ENCODE results near the gene ZC2HC1C. TPM values are rescaled to one million over a fixed set of nuclear protein-coding genes. Genes with fewer than 3 reads are reported as not detected.

ZC2HC1C gene
- total RNA-seq, 2 experiments from 2014 or later = 0.41 to 0.45 TPM

GRCh38 chr14:75069811-75070145 lies 337 bp downstream of the ZC2HC1C start:
- Mint-ChIP-seq H3K4me3 (no peak overlapping the region), H3K27me3 (no peaks in the 10 kb centered on the region), H3K9me3 (no peaks in the 10 kb centered on the region), H3K27ac (no peak overlapping the region), H3K4me1 (ENCODE audit: low read depth) (peaks cover 3% of the 10 kb centered on the region), H3K36me3 (ENCODE audit: low read depth) (no peaks in the 10 kb centered on the region)
- POLR2A ChIA-PET = interaction anchor here (0.6 to 1.5 kb wide), 3 partner anchors 20 to 141 kb away, joined by 3 to 6 read pairs (median 4); no protein-coding TSS in a partner anchor
- TF ChIP-seq, protein P1, sequence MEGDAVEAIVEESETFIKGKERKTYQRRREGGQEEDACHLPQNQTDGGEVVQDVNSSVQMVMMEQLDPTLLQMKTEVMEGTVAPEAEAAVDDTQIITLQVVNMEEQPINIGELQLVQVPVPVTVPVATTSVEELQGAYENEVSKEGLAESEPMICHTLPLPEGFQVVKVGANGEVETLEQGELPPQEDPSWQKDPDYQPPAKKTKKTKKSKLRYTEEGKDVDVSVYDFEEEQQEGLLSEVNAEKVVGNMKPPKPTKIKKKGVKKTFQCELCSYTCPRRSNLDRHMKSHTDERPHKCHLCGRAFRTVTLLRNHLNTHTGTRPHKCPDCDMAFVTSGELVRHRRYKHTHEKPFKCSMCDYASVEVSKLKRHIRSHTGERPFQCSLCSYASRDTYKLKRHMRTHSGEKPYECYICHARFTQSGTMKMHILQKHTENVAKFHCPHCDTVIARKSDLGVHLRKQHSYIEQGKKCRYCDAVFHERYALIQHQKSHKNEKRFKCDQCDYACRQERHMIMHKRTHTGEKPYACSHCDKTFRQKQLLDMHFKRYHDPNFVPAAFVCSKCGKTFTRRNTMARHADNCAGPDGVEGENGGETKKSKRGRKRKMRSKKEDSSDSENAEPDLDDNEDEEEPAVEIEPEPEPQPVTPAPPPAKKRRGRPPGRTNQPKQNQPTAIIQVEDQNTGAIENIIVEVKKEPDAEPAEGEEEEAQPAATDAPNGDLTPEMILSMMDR (IDR thresholded peaks at IDR 0.05) = no peak
- ATAC-seq (no peak), DNase-seq (no peak)
- CTCF ChIA-PET = interaction anchor here (1.0 to 1.3 kb wide), 3 partner anchors 124 to 163 kb away, joined by 3 to 6 read pairs (median 3); no protein-coding TSS in a partner anchor
- intact Hi-C loops (cut with micrococcal nuclease) = no loop called here

DNA sequence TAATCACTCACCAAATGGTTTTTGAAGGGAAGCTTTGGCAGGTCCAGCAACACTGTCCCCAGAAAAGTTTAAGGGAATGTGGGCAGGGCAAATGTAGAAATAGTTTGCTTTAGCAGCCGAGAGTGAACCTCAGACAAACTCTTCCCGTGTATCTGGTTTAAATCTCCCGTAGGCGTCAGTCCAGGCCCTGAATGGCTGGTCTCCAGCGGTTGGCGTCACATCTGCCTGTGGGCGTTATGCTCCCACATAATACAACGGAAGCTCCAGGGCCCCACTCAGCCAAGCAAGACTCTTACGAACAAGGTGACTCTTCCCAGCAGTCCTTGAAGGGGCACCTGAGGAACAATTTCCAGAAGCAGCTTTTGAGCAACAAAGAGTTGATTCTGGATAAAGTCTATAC lies 942 bp downstream of the ZC2HC1C start:
- ATAC-seq (no peak), DNase-seq (no peak)
- H3K27me3 Mint-ChIP-seq = no peaks in the 10 kb centered on the region
- H3K4me1 Mint-ChIP-seq (ENCODE audit: low read depth) = peaks cover 2% of the 10 kb centered on the region
- ChIA-PET POLR2A (interaction anchor here (0.5 kb wide), 1 partner anchor 14 kb away, joined by 3 read pairs; no protein-coding TSS in a partner anchor), CTCF (interaction anchor here (1.3 kb wide), 1 partner anchor 164 kb away, joined by 6 read pairs; no protein-coding TSS in a partner anchor)
- H3K4me3 Mint-ChIP-seq = no peak overlapping the region
- TF ChIP-seq, protein P1 (IDR thresholded peaks at IDR 0.05) = no peak
- no peaks in the 10 kb centered on the region for H3K36me3 Mint-ChIP-seq (ENCODE audit: low read depth)
- H3K9me3 Mint-ChIP-seq = no peaks in the 10 kb centered on the region
- intact Hi-C loops (cut with micrococcal nuclease) = no loop called here
- H3K27ac Mint-ChIP-seq = no peak overlapping the region

DNA sequence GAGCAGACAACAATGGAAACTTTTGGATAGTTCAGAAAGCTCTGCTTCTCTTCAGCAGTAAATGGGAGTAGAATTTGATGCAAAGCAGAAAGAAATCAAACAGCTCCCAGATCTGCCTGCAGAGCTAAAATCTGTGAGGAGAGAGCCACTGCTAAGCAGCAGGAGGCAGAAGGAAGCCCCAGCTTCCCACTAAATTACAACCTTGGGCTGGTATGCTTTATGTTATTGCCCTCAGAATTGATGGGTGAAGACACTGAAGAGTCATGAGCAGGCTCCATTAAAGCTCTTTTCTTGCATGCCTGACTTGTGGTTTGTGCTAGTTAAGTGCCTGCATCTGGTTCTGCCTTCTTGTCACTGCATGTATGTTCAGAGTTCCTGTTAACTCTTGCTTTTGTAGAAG lies 8.4 kb downstream of the ZC2HC1C start:
- H3K4me1 Mint-ChIP-seq (ENCODE audit: low read depth) = no peaks in the 10 kb centered on the region
- no peak for ATAC-seq
- no peaks in the 10 kb centered on the region for H3K27me3 Mint-ChIP-seq
- no peak for DNase-seq
- H3K36me3 Mint-ChIP-seq (ENCODE audit: low read depth) = peaks cover 13% of the 10 kb centered on the region
- POLR2A ChIA-PET = no interaction called here
- TF ChIP-seq, protein P1 (IDR thresholded peaks at IDR 0.05) = no peak
- CTCF ChIA-PET = interaction anchor here (1.2 to 3.3 kb wide), 2 partner anchors 10 to 132 kb away, joined by 3 to 11 read pairs; no protein-coding TSS in a partner anchor
- no peaks in the 10 kb centered on the region for H3K9me3 Mint-ChIP-seq
- H3K4me3 Mint-ChIP-seq = no peak overlapping the region
- no peak overlapping the region for H3K27ac Mint-ChIP-seq
- intact Hi-C loops (cut with micrococcal nuclease) = no loop called here

DNA sequence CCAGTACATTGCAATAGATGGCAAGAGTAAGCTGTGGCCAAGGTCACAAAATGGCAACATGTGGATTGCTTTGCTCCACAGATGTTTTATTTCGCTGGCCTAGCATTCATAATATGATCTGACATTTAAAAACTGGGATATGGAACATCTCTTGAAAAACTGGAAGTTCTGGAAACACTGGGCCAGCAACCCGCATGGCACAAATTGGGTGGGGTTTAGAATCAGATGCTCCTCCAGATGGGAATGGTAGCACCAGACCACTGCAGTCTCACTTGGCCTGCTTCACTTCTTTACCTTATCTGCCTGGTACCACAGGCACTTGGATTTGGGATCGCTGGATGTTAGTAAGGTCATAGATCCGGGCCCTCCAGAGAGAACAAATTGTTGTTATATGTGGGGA lies 10.1 kb downstream of the ZC2HC1C start:
- Mint-ChIP-seq H3K4me3 (no peak overlapping the region), H3K9me3 (no peaks in the 10 kb centered on the region), H3K36me3 (ENCODE audit: low read depth) (peaks cover 21% of the 10 kb centered on the region), H3K27me3 (no peaks in the 10 kb centered on the region), H3K27ac (no peak overlapping the region), H3K4me1 (ENCODE audit: low read depth) (peaks cover 3% of the 10 kb centered on the region)
- ATAC-seq = no peak
- TF ChIP-seq, protein P1 (IDR thresholded peaks at IDR 0.05) = no peak
- intact Hi-C loops (cut with micrococcal nuclease) = no loop called here
- POLR2A ChIA-PET = no interaction called here
- no peak for DNase-seq
- CTCF ChIA-PET = interaction anchor here (3.3 kb wide), 1 partner anchor 9 kb away, joined by 11 read pairs; no protein-coding TSS in a partner anchor

DNA sequence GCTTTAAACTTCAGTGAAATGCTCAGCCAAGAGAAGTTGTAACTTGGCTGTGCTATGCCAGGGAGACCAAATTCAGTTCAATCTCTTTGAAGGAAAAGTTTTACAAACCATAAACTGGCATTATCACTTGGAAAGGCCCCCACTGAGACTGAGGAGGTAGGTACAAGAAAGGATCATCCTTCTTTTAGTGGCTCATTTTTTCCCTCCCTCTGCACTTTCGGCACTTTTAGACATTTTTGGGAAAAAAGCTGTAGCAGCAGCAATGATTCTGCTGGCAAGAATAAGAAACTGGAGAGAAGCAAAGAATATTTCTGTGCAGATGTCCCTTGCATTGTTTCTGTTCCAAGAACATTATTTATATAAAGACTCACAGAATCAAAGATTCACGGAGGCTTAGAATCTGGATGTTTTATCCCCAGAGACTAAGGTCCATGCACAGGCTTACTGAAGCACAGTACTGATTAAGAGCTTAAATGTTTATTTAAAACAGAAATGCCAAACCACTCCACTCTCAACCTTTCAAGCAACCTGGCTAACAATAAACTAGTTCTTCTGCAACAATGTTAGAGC lies 12.3 kb downstream of the ZC2HC1C start:
- intact Hi-C loops (cut with micrococcal nuclease) = loop anchor here (10.0 kb wide), 1 partner anchor 217 kb away; no protein-coding TSS in a partner anchor
- ATAC-seq (no peak), DNase-seq (no peak)
- H3K9me3 Mint-ChIP-seq = no peaks in the 10 kb centered on the region
- H3K27me3 Mint-ChIP-seq = no peaks in the 10 kb centered on the region
- ChIA-PET CTCF (no interaction called here), POLR2A (no interaction called here)
- no peak overlapping the region for H3K27ac Mint-ChIP-seq
- H3K36me3 Mint-ChIP-seq (ENCODE audit: low read depth) = peaks cover 24% of the 10 kb centered on the region
- no peak overlapping the region for H3K4me3 Mint-ChIP-seq
- TF ChIP-seq, protein P1 (IDR thresholded peaks at IDR 0.05) = no peak
- peaks cover 3% of the 10 kb centered on the region for H3K4me1 Mint-ChIP-seq (ENCODE audit: low read depth)

Measured in activated CD8-positive, alpha-beta T cell treated with anti-CD3 and anti-CD28 coated beads for 36 hours (primary cell).